ENCODE measurements around the gene TNNI2.
"Not testable (repeated sequence)": the region's sequence is repeated elsewhere in the genome, so short reads cannot be mapped to it uniquely, and the experiment has no call there.

The TNNI2 gene

GRCh38 chr11:1884303-1884700 is 45.5 kb downstream of the TNNI2 start:
- DNase-seq (ENCODE audit: low read depth in 1 of 2, low spot score in 1 of 2): no peak

- not testable (repeated sequence) for DNase-seq (ENCODE audit: low read depth in 1 of 2, low spot score in 1 of 2)
Observed at GRCh38 chr11:1886551-1886950, 47.8 kb downstream of the TNNI2 start.

- no peak for DNase-seq (ENCODE audit: low read depth in 1 of 2, low spot score in 1 of 2)
Observed at GRCh38 chr11:1887451-1888346, 48.9 kb downstream of the TNNI2 start.

GRCh38 chr11:1888347-1888753 is 49.6 kb downstream of the TNNI2 start:
- DNase-seq (ENCODE audit: low read depth in 1 of 2, low spot score in 1 of 2): no peak

- DNase-seq (ENCODE audit: low read depth in 1 of 2, low spot score in 1 of 2): no peak
Observed at GRCh38 chr11:1888811-1889210, 50.0 kb downstream of the TNNI2 start.

GRCh38 chr11:1889224-1889930 is 50.6 kb downstream of the TNNI2 start:
- DNase-seq (ENCODE audit: low read depth in 1 of 2, low spot score in 1 of 2): peak in 1 of 2 donors; percentile 41

GRCh38 chr11:1889941-1890855 is 51.4 kb downstream of the TNNI2 start:
- no peak for DNase-seq (ENCODE audit: low read depth in 1 of 2, low spot score in 1 of 2)
